WTC11 (cell line): ENCODE measurements around the gene UTP3. TPM values are rescaled to one million over a fixed set of nuclear protein-coding genes. Genes with fewer than 3 reads are reported as not detected.
"Not testable (repeated sequence)": the region's sequence is repeated elsewhere in the genome, so short reads cannot be mapped to it uniquely, and the experiment has no call there.

Experiments
- ATAC-seq: fragments of 200-7000 bp; cut with Tn5 transposase; 2 replicates; pipeline ENCODE4 v1.10.0; 2021; ENCODE audit warnings: mild to moderate bottlenecking, moderate library complexity
- CTCF ChIA-PET: fragments of 300-600 bp; sonication (Branson Sonifier 250); formaldehyde crosslinking; loops from one replicate; lab custom pipeline; 2021; ENCODE audit warnings: antibody characterized with exemption; lab: Charles Lee
- POLR2A ChIA-PET: fragments of 350-600 bp; sonication (Branson Sonifier 250); formaldehyde crosslinking; loops from one replicate; lab custom pipeline; 2021; ENCODE audit warnings: antibody characterized with exemption; lab: Charles Lee
- DNase-seq: peaks from one replicate; pipeline ENCODE4 v3.0.0; 2021; ENCODE audit warnings: low spot score
- H3K27ac Mint-ChIP-seq: 2 replicates; pipeline ENCODE4 v1.8.0; 2021; ENCODE audit warnings: mixed read lengths
- H3K27me3 Mint-ChIP-seq: 2 replicates; pipeline ENCODE4 v1.8.0; 2021; ENCODE audit warnings: low read depth, mild to moderate bottlenecking, moderate library complexity, mixed read lengths
- H3K36me3 Mint-ChIP-seq: 2 replicates; pipeline ENCODE4 v1.8.0; 2021; ENCODE audit warnings: mixed read lengths
- H3K4me1 Mint-ChIP-seq: 2 replicates; pipeline ENCODE4 v1.8.0; 2022; ENCODE audit warnings: mixed read lengths
- H3K4me3 Mint-ChIP-seq: 2 replicates; pipeline ENCODE4 v1.8.0; 2021; ENCODE audit warnings: mild to moderate bottlenecking, moderate library complexity, mixed read lengths
- H3K9me3 Mint-ChIP-seq: 2 replicates; pipeline ENCODE4 v1.8.0; 2021; ENCODE audit warnings: mixed read lengths
- CBFB ChIP-seq: sonication (generic); formaldehyde crosslinking; IDR thresholded peaks from 2 replicates; pipeline ENCODE4 v1.8.1; 2022; ENCODE audit warnings: mild to moderate bottlenecking, low read depth, missing genetic modification reagents
- E2F5 ChIP-seq: sonication (generic); formaldehyde crosslinking; IDR thresholded peaks from 2 replicates; pipeline ENCODE4 v1.8.1; 2022; ENCODE audit warnings: mild to moderate bottlenecking, moderate library complexity, missing genetic modification reagents
- GABPB1 ChIP-seq: sonication (generic); formaldehyde crosslinking; IDR thresholded peaks from 2 replicates; pipeline ENCODE4 v1.8.1; 2023; ENCODE audit warnings: mild to moderate bottlenecking, missing genetic modification reagents
- IRF2 ChIP-seq: sonication (generic); formaldehyde crosslinking; IDR thresholded peaks from 2 replicates; pipeline ENCODE4 v1.8.0; 2022; ENCODE audit warnings: low read depth, missing genetic modification reagents, borderline replicate concordance
- PRRX2 ChIP-seq: fragments of 250-450 bp; sonication (Bioruptor Pico); IDR thresholded peaks from 2 replicates; pipeline ENCODE4 v1.8.0; 2021; ENCODE audit warnings: mild to moderate bottlenecking
- RELA ChIP-seq: sonication (generic); formaldehyde crosslinking; IDR thresholded peaks from 2 replicates; pipeline ENCODE4 v1.8.1; 2022; ENCODE audit warnings: missing genetic modification reagents, mild to moderate bottlenecking, borderline replicate concordance
- SMAD4 ChIP-seq: sonication (generic); formaldehyde crosslinking; IDR thresholded peaks from 2 replicates; pipeline ENCODE4 v1.8.0; 2022; ENCODE audit warnings: mild to moderate bottlenecking, missing genetic modification reagents
- TEAD1 ChIP-seq: sonication (generic); formaldehyde crosslinking; IDR thresholded peaks from 2 replicates; pipeline ENCODE4 v1.8.0; 2022; ENCODE audit warnings: mild to moderate bottlenecking, missing genetic modification reagents
- TEAD4 ChIP-seq: sonication (generic); formaldehyde crosslinking; IDR thresholded peaks from 2 replicates; pipeline ENCODE4 v1.8.0; 2022; ENCODE audit warnings: mild to moderate bottlenecking, missing genetic modification reagents
- ZBTB43 ChIP-seq: sonication (generic); formaldehyde crosslinking; IDR thresholded peaks from 2 replicates; pipeline ENCODE4 v1.8.1; 2023; ENCODE audit warnings: mild to moderate bottlenecking, missing genetic modification reagents
- ZNF281 ChIP-seq: sonication (generic); formaldehyde crosslinking; IDR thresholded peaks from 2 replicates; pipeline ENCODE4 v1.8.0; 2023; ENCODE audit warnings: mild to moderate bottlenecking, missing genetic modification reagents
- ZNF396 ChIP-seq: fragments of 250-450 bp; sonication (Bioruptor Pico); IDR thresholded peaks from 2 replicates; pipeline ENCODE4 v1.8.0; 2021; ENCODE audit warnings: mild to moderate bottlenecking, moderate library complexity, borderline replicate concordance
- ZNF416 ChIP-seq: fragments of 250-450 bp; sonication (Bioruptor Pico); IDR thresholded peaks from 2 replicates; pipeline ENCODE4 v1.9.0; 2021; ENCODE audit warnings: mild to moderate bottlenecking, inconsistent platforms
- ZNF425 ChIP-seq: fragments of 250-450 bp; sonication (Bioruptor Pico); conservative IDR thresholded peaks from 2 replicates; pipeline ENCODE4 v1.9.0; 2021; ENCODE audit warnings: mild to moderate bottlenecking
- ZNF512 ChIP-seq: sonication (generic); formaldehyde crosslinking; IDR thresholded peaks from 2 replicates; pipeline ENCODE4 v1.8.1; 2022; ENCODE audit warnings: missing genetic modification reagents, borderline replicate concordance
- ZNF671 ChIP-seq: fragments of 250-450 bp; sonication (Bioruptor Pico); IDR thresholded peaks from 2 replicates; pipeline ENCODE4 v1.8.0; 2021; ENCODE audit warnings: mild to moderate bottlenecking
- total RNA-seq: library from RNA; stranded (reverse); gene quantifications from 3 replicates; pipeline ENCODE4 v1.2.3, GENCODE V29; 2021
- TF ChIP-seq, protein P1 (sequence below): sonication (generic); formaldehyde crosslinking; conservative IDR thresholded peaks from 2 replicates; pipeline ENCODE4 v1.8.1; 2022; ENCODE audit warnings: mild to moderate bottlenecking, missing genetic modification reagents
- TF ChIP-seq, protein P2 (sequence below): sonication (generic); formaldehyde crosslinking; IDR thresholded peaks from 2 replicates; pipeline ENCODE4 v1.8.0; 2022; ENCODE audit warnings: mild to moderate bottlenecking, missing genetic modification reagents

UTP3 gene
- total RNA-seq, 1 experiment from 2014 or later = 45.5 TPM

- no peak for TF ChIP-seq GABPB1 (CRISPR knock-in tag)
- no peak for TF ChIP-seq CBFB (CRISPR knock-in tag)
- TF ChIP-seq ZNF396 (CRISPR knock-in tag) = no peak
- no peak for TF ChIP-seq ZNF425 (CRISPR knock-in tag)
- no peak for TF ChIP-seq TEAD1 (CRISPR knock-in tag)
These were observed 9.8 kb upstream of the UTP3 start (continued) for GRCh38 chr4:70678383-70678999.

- DNase-seq = no peak
These were observed 7.4 kb upstream of the UTP3 start for GRCh38 chr4:70680934-70681333.

GRCh38 chr4:70681704-70682103 is 6.6 kb upstream of the UTP3 start:
- no peak overlapping the region for H3K27ac Mint-ChIP-seq
- ChIA-PET POLR2A (interaction anchor here (0.6 kb wide), 1 partner anchor 14 kb away, joined by 5 read pairs; no protein-coding TSS in a partner anchor), CTCF (no interaction called here)
- no peaks in the 10 kb centered on the region for H3K36me3 Mint-ChIP-seq
- H3K4me3 Mint-ChIP-seq = no peak overlapping the region
- no peaks in the 10 kb centered on the region for H3K4me1 Mint-ChIP-seq
- H3K27me3 Mint-ChIP-seq = 0 out of 2 replicates have a peak, but pooled peaks cover 3% of the 10 kb centered on the region
- no peak for ATAC-seq
- TF ChIP-seq E2F5 (no peak), RELA (CRISPR knock-in tag) (no peak), TEAD4 (CRISPR knock-in tag) (no peak), ZNF512 (no peak), IRF2 (CRISPR knock-in tag) (no peak), ZBTB43 (CRISPR knock-in tag) (no peak), ZNF671 (no peak), ZNF416 (no peak), PRRX2 (CRISPR knock-in tag) (no peak)
- TF ChIP-seq, protein P1, sequence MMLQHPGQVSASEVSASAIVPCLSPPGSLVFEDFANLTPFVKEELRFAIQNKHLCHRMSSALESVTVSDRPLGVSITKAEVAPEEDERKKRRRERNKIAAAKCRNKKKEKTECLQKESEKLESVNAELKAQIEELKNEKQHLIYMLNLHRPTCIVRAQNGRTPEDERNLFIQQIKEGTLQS (CRISPR knock-in tag) = no peak
- TF ChIP-seq, all 79 proteins: peak for 0
- DNase-seq = no peak
- H3K9me3 Mint-ChIP-seq = no peaks in the 10 kb centered on the region

More at GRCh38 chr4:70680934-70681333, 7.4 kb upstream of the UTP3 start:
- no peak overlapping the region for H3K4me3 Mint-ChIP-seq
- H3K27ac Mint-ChIP-seq = no peak overlapping the region
- POLR2A ChIA-PET = no interaction called here
- no peak for ATAC-seq
- CTCF ChIA-PET = interaction anchor here (1.4 kb wide), 1 partner anchor 79 kb away, joined by 3 read pairs; no protein-coding TSS in a partner anchor
- H3K4me1 Mint-ChIP-seq = no peaks in the 10 kb centered on the region
- H3K9me3 Mint-ChIP-seq = no peaks in the 10 kb centered on the region
- no peak for TF ChIP-seq CBFB (CRISPR knock-in tag)
- TF ChIP-seq ZNF281 (CRISPR knock-in tag) = no peak
- no peak for TF ChIP-seq SMAD4 (CRISPR knock-in tag)
- TF ChIP-seq, protein P2, sequence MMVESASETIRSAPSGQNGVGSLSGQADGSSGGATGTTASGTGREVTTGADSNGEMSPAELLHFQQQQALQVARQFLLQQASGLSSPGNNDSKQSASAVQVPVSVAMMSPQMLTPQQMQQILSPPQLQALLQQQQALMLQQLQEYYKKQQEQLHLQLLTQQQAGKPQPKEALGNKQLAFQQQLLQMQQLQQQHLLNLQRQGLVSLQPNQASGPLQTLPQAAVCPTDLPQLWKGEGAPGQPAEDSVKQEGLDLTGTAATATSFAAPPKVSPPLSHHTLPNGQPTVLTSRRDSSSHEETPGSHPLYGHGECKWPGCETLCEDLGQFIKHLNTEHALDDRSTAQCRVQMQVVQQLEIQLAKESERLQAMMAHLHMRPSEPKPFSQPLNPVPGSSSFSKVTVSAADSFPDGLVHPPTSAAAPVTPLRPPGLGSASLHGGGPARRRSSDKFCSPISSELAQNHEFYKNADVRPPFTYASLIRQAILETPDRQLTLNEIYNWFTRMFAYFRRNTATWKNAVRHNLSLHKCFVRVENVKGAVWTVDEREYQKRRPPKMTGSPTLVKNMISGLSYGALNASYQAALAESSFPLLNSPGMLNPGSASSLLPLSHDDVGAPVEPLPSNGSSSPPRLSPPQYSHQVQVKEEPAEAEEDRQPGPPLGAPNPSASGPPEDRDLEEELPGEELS = no peak
- H3K36me3 Mint-ChIP-seq = no peaks in the 10 kb centered on the region
- 0 out of 2 replicates have a peak, but pooled peaks cover 3% of the 10 kb centered on the region for H3K27me3 Mint-ChIP-seq

GRCh38 chr4:70682142-70682541 is 6.2 kb upstream of the UTP3 start:
- H3K27me3 Mint-ChIP-seq, H3K9me3 Mint-ChIP-seq, H3K27ac Mint-ChIP-seq, ATAC-seq, CTCF ChIA-PET, H3K4me1 Mint-ChIP-seq, DNase-seq, H3K36me3 Mint-ChIP-seq, H3K4me3 Mint-ChIP-seq: not testable (repeated sequence)
- POLR2A ChIA-PET = interaction anchor here (0.5 to 0.6 kb wide), 2 partner anchors 13 to 34 kb away, joined by 3 to 5 read pairs; no protein-coding TSS in a partner anchor
